Measurements from ENCODE around the gene RAB40A. TPM values are rescaled to one million over a fixed set of nuclear protein-coding genes. Genes with fewer than 3 reads are reported as not detected.
"Not testable (repeated sequence)": the region's sequence is repeated elsewhere in the genome, so short reads cannot be mapped to it uniquely, and the experiment has no call there.

The RAB40A gene
- total RNA-seq, 1 experiment from 2014 or later, result 0.04 TPM

DNA sequence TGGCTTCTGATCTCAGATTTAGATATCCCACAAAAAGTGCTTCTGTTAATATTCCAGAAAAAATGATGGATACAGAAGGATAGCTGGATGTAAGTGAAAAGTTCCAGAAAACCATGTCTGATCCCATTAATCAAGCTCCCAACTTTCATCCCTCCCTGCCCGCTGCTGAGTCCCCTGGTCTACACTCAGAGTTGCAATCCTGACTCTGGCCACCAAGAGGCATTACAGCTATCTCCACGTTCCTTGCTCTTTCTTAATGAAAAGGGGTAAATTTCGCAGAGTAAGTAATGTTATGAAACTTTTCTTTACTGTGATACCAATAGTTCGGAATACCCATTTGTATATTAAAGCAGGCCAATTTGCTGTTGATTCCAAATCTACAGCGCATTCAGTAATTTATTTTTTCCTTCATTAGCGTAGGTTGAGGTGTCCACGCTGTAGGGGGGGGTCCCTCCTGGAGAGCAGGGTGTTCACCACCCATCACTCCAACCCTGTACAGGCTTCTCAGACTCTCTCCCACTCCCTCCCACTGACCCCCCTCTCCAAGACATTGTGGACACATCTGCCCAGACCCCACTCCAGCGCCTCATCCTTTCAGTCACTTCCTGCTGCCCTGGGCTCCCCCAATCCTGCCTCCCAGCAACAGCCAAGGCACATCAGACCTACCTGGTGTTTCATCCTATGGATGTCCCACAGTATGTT is 55.1 kb downstream of the RAB40A start:
- Histone ChIP-seq H3F3A (ENCODE audit: low read length, unreplicated experiment) (no peaks in the 10 kb centered on the region), H3K9me3 (ENCODE audit: low read length) (no peaks in the 10 kb centered on the region), H3K4me3 (ENCODE audit: low read length) (peak overlapping the region; percentile 65), H3K4me2 (ENCODE audit: low read length) (peak overlapping the region; percentile 96), H3K27ac (ENCODE audit: low read length) (no peak overlapping the region), H3K27me3 (ENCODE audit: low read length) (no peaks in the 10 kb centered on the region), H3K9ac (ENCODE audit: low read length) (no peak overlapping the region), H3K36me3 (ENCODE audit: low read depth, low read length) (no peaks in the 10 kb centered on the region), H3K9me2 (replicated peaks; ENCODE audit: low read length) (no peaks in the 10 kb centered on the region), H2AFZ (ENCODE audit: low read length) (peak overlapping the region; percentile 84), H3K4me1 (ENCODE audit: insufficient read depth, low read length) (no peaks in the 10 kb centered on the region), H4K20me1 (ENCODE audit: low read length) (no peaks in the 10 kb centered on the region), H3K79me2 (ENCODE audit: low read length) (no peaks in the 10 kb centered on the region)
- ChIA-PET POLR2A (ENCODE audit: unreplicated experiment) (interaction anchor here (0.6 kb wide), 1 partner anchor 108 kb away, joined by 3 read pairs; the partner anchor contains the start of gene TCEAL9), CTCF (interaction anchor here (0.6 to 2.0 kb wide), 7 partner anchors 10 to 253 kb away, joined by 3 to 10 read pairs (median 4); partner anchors contain the start of gene TCEAL9)
- intact Hi-C loops (cut with micrococcal nuclease), result loop anchor here (1.0 to 5.0 kb wide), 5 partner anchors 67 to 512 kb away; partner anchors contain the start of gene TCEAL9
- TF ChIP-seq, protein P1, sequence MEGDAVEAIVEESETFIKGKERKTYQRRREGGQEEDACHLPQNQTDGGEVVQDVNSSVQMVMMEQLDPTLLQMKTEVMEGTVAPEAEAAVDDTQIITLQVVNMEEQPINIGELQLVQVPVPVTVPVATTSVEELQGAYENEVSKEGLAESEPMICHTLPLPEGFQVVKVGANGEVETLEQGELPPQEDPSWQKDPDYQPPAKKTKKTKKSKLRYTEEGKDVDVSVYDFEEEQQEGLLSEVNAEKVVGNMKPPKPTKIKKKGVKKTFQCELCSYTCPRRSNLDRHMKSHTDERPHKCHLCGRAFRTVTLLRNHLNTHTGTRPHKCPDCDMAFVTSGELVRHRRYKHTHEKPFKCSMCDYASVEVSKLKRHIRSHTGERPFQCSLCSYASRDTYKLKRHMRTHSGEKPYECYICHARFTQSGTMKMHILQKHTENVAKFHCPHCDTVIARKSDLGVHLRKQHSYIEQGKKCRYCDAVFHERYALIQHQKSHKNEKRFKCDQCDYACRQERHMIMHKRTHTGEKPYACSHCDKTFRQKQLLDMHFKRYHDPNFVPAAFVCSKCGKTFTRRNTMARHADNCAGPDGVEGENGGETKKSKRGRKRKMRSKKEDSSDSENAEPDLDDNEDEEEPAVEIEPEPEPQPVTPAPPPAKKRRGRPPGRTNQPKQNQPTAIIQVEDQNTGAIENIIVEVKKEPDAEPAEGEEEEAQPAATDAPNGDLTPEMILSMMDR (conservative IDR thresholded peaks at IDR 0.05; ENCODE audit: low read depth, low read length), result peak; percentile 49; the same call in 1 of the 2 replicates
- no peak for TF ChIP-seq EZH2 (IDR thresholded peaks at IDR 0.05; ENCODE audit: low read length, unreplicated experiment)
- DNase-seq, result peak; percentile 55
- BruUV-seq (replicated peaks), result no TSS peak
- ATAC-seq, result peak; percentile 78

GRCh38 chrX:103461156-103461555 is 58.1 kb downstream of the RAB40A start:
- H3K4me2 ChIP-seq (ENCODE audit: low read length), result no peak overlapping the region
- H2AFZ ChIP-seq (ENCODE audit: low read length), result no peak overlapping the region
- H3K27ac ChIP-seq (ENCODE audit: low read length), result no peak overlapping the region
- H4K20me1 ChIP-seq (ENCODE audit: low read length), result no peaks in the 10 kb centered on the region
- intact Hi-C loops (cut with micrococcal nuclease), result loop anchor here (5.0 kb wide), 4 partner anchors 64 to 509 kb away; partner anchors contain the start of gene TCEAL9
- DNase-seq (no peak), ATAC-seq (no peak)
- H3K9me2 ChIP-seq (replicated peaks; ENCODE audit: low read length), result no peaks in the 10 kb centered on the region
- ChIA-PET CTCF (no interaction called here), POLR2A (ENCODE audit: unreplicated experiment) (no interaction called here)
- H3K27me3 ChIP-seq (ENCODE audit: low read length), result no peaks in the 10 kb centered on the region
- H3F3A ChIP-seq (ENCODE audit: low read length, unreplicated experiment), result no peaks in the 10 kb centered on the region
- H3K9ac ChIP-seq (ENCODE audit: low read length), result no peak overlapping the region
- H3K9me3 ChIP-seq (ENCODE audit: low read length), result no peaks in the 10 kb centered on the region
- no TSS peak for BruUV-seq (replicated peaks)
- no peaks in the 10 kb centered on the region for H3K79me2 ChIP-seq (ENCODE audit: low read length)
- H3K4me1 ChIP-seq (ENCODE audit: insufficient read depth, low read length), result no peaks in the 10 kb centered on the region
- no peak overlapping the region for H3K4me3 ChIP-seq (ENCODE audit: low read length)
- no peaks in the 10 kb centered on the region for H3K36me3 ChIP-seq (ENCODE audit: low read depth, low read length)
- TF ChIP-seq EZH2 (IDR thresholded peaks at IDR 0.05; ENCODE audit: low read length, unreplicated experiment) (no peak), EZH2phosphoT487 (IDR thresholded peaks at IDR 0.05; ENCODE audit: borderline replicate concordance, low read length) (no peak)
- TF ChIP-seq, protein P1 (conservative IDR thresholded peaks at IDR 0.05; ENCODE audit: low read depth, low read length), result no peak

DNA sequence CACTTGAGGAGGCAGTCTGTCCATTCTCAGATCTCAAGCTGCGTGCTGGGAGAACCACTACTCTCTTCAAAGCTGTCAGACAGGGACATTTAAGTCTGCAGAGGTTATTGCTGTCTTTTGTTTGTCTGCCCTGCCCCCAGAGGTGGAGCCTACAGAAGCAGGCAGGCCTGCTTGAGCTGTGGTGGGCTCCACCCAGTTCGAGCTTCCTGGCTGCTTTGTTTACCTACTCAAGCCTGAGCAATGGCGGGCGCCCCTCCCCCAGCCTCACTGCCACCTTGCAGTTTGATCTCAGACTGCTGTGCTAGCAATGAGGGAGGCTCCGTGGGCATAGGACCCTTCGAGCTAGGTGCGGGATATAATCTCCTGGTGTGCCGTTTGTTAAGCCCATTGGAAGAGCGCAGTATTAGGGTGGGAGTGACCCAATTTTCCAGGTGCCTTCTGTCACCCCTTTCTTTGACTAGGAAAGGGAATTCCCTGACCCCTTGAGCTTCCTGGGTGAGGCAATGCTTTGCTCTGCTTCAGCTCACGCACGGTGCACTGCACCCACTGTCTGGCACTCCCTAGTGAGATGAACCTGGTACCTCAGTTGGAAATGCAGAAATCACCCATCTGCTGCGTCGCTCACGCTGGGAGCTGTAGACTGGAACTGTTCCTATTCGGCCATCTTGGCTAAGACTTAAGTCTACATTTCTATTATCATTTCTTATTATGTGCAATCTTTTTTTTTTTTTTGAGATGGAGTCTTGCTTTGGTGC is 59.1 kb downstream of the RAB40A start:
- CTCF ChIA-PET; H3F3A ChIP-seq (ENCODE audit: low read length, unreplicated experiment); H3K79me2 ChIP-seq (ENCODE audit: low read length); H3K9me2 ChIP-seq (replicated peaks; ENCODE audit: low read length); H2AFZ ChIP-seq (ENCODE audit: low read length); H3K27ac ChIP-seq (ENCODE audit: low read length); H3K36me3 ChIP-seq (ENCODE audit: low read depth, low read length); ATAC-seq; H3K4me3 ChIP-seq (ENCODE audit: low read length); POLR2A ChIA-PET (ENCODE audit: unreplicated experiment); H3K9me3 ChIP-seq (ENCODE audit: low read length); H3K9ac ChIP-seq (ENCODE audit: low read length); BruUV-seq (replicated peaks); H3K4me2 ChIP-seq (ENCODE audit: low read length); H3K27me3 ChIP-seq (ENCODE audit: low read length); H4K20me1 ChIP-seq (ENCODE audit: low read length); H3K4me1 ChIP-seq (ENCODE audit: insufficient read depth, low read length); DNase-seq: not testable (repeated sequence)
- intact Hi-C loops (cut with micrococcal nuclease), result loop anchor here (5.0 kb wide), 4 partner anchors 63 to 508 kb away; partner anchors contain the start of gene TCEAL9
